Activated naive CD8-positive, alpha-beta T cell treated with anti-CD3 and anti-CD28 coated beads, Interleukin-2, amount 50 U/mL, for 16 hours (primary cell): ENCODE data around the gene MYH14.

Experiments
- DNase-seq: peaks from one replicate; pipeline ENCODE4 v3.0.0-alpha.2; 2020; ENCODE audit warnings: low read depth, low spot score

Gene MYH14

GRCh38 chr19:50288954-50289353, 85.5 kb downstream of the MYH14 start:
- no peak for DNase-seq

- no peak for DNase-seq
These were observed 86.6 kb downstream of the MYH14 start for GRCh38 chr19:50290011-50290410.

GRCh38 chr19:50290775-50291174, 87.4 kb downstream of the MYH14 start:
- no peak for DNase-seq

- no peak for DNase-seq
These were observed 88.9 kb downstream of the MYH14 start for GRCh38 chr19:50292216-50292827.

GRCh38 chr19:50293263-50294004, 90.0 kb downstream of the MYH14 start:
- no peak for DNase-seq

- no peak for DNase-seq
These were observed 96.6 kb downstream of the MYH14 start for GRCh38 chr19:50300051-50300450.

GRCh38 chr19:50300814-50301606, 97.6 kb downstream of the MYH14 start:
- DNase-seq: no peak

- DNase-seq: no peak
These were observed 98.2 kb downstream of the MYH14 start for GRCh38 chr19:50301607-50301971.

GRCh38 chr19:50303558-50303957, 100.1 kb downstream of the MYH14 start:
- DNase-seq: no peak

GRCh38 chr19:50308991-50309390, 105.6 kb downstream of the MYH14 start:
- no peak for DNase-seq

- DNase-seq: no peak
These were observed 106.1 kb downstream of the MYH14 start for GRCh38 chr19:50309396-50310125.

- DNase-seq: no peak
These were observed 107.5 kb downstream of the MYH14 start for GRCh38 chr19:50310759-50311465.

- DNase-seq: no peak
These were observed 108.6 kb downstream of the MYH14 start for GRCh38 chr19:50311723-50312635.

- DNase-seq: no peak
These were observed 109.8 kb downstream of the MYH14 start for GRCh38 chr19:50312967-50313811.

- DNase-seq: no peak
These were observed 110.6 kb downstream of the MYH14 start for GRCh38 chr19:50313812-50314536.

GRCh38 chr19:50314724-50315708, 111.6 kb downstream of the MYH14 start:
- DNase-seq: no peak

- DNase-seq: no peak
These were observed 112.5 kb downstream of the MYH14 start for GRCh38 chr19:50315773-50316448.
